Measurements from ENCODE around the gene ANGPTL1.
"Not testable (repeated sequence)": the region's sequence is repeated elsewhere in the genome, so short reads cannot be mapped to it uniquely, and the experiment has no call there.

Gene ANGPTL1

GRCh38 chr1:178864326-178864725 is 6.6 kb downstream of the ANGPTL1 start:
- no peak for DNase-seq

GRCh38 chr1:178862864-178863263 is 8.0 kb downstream of the ANGPTL1 start:
- no peak for DNase-seq

- no peak for DNase-seq
Observed at GRCh38 chr1:178862416-178862815, 8.5 kb downstream of the ANGPTL1 start.

- no peak for DNase-seq
Observed at GRCh38 chr1:178857126-178857525, 13.8 kb downstream of the ANGPTL1 start.

- no peak for DNase-seq
Observed at GRCh38 chr1:178849918-178850317, 21.0 kb downstream of the ANGPTL1 start.

GRCh38 chr1:178847919-178848318 is 23.0 kb downstream of the ANGPTL1 start:
- not testable (repeated sequence) for DNase-seq

- no peak for DNase-seq
Observed at GRCh38 chr1:178847396-178847849, 23.5 kb downstream of the ANGPTL1 start.

- no peak for DNase-seq
Observed at GRCh38 chr1:178846306-178846705, 24.6 kb downstream of the ANGPTL1 start.

- DNase-seq = no peak
Observed at GRCh38 chr1:178844436-178844835, 26.4 kb downstream of the ANGPTL1 start.

- DNase-seq = no peak
Observed at GRCh38 chr1:178825167-178825566, 45.7 kb downstream of the ANGPTL1 start.

- no peak for DNase-seq
Observed at GRCh38 chr1:178821134-178821866, 49.6 kb downstream of the ANGPTL1 start.

- DNase-seq = no peak
Observed at GRCh38 chr1:178819123-178819522, 51.8 kb downstream of the ANGPTL1 start.

- DNase-seq = no peak
Observed at GRCh38 chr1:178818416-178818815, 52.5 kb downstream of the ANGPTL1 start.

GRCh38 chr1:178810585-178810984 is 60.3 kb downstream of the ANGPTL1 start:
- no peak for DNase-seq

- DNase-seq = no peak
Observed at GRCh38 chr1:178808529-178808928, 62.3 kb downstream of the ANGPTL1 start.

- no peak for DNase-seq
Observed at GRCh38 chr1:178806665-178807300, 64.1 kb downstream of the ANGPTL1 start.

GRCh38 chr1:178802873-178803272 is 68.0 kb downstream of the ANGPTL1 start:
- DNase-seq = no peak

Data from 8988T (cell line).